Hypothalamus (tissue), 51 donors: ENCODE data around the gene MGAT5.

Experiments
- DNase-seq, 51 donors: peaks; one replicate each; lab custom pipeline; 2025; lab: John Stamatoyannopoulos, UW

Gene MGAT5

DNA sequence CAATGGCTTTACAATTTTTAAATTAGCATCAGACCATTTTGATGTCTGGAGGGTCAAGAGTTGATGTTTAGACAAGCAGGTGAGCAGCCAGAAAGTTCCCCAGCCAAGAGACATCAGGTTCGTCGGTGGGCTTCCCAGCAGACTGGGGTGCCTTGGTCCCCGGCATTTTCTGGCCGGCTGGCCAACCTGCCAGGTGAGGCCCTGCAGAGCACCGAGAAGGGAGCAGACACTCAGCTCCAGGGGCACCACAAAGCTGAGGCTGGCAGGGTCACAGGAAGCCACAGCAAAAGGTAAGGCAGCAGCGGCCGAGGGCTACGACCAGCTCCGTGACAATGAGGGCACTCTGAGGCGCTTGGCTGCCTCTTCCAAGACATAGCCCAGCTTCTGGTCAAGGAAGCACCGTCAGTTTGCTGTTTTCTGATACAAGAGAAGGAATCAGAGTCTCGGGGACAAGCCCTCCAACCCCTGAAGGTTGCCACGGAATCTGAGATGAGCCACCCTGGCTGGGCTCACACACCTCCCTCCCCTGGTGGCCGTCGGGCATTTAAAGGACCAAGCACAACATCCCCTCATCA, 229.0 kb downstream of the MGAT5 start:
- no peak for DNase-seq

- DNase-seq: no peak
Measured at GRCh38 chr2:134489732-134490384, 236.0 kb downstream of the MGAT5 start.

DNA sequence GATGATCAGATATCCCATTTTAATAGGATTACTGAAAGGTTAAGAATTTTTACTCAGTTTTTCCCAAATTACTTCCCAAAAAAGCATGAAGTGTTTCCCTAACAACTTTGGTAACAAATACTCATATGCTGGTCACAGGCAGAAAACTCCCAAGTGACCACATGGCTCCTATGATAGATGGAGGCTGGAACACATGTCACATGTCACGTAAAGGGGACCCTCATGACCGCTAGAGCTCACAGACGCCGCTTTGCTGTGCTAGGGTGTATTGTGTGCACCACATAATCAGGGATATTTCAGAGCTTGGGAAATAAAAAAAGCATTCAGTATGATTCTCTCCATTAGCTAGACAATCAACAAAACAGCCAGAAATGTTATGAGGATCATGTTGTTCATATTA, 236.7 kb downstream of the MGAT5 start:
- no peak for DNase-seq

- DNase-seq: no peak
Measured at GRCh38 chr2:134491022-134491421, 237.2 kb downstream of the MGAT5 start.

DNA sequence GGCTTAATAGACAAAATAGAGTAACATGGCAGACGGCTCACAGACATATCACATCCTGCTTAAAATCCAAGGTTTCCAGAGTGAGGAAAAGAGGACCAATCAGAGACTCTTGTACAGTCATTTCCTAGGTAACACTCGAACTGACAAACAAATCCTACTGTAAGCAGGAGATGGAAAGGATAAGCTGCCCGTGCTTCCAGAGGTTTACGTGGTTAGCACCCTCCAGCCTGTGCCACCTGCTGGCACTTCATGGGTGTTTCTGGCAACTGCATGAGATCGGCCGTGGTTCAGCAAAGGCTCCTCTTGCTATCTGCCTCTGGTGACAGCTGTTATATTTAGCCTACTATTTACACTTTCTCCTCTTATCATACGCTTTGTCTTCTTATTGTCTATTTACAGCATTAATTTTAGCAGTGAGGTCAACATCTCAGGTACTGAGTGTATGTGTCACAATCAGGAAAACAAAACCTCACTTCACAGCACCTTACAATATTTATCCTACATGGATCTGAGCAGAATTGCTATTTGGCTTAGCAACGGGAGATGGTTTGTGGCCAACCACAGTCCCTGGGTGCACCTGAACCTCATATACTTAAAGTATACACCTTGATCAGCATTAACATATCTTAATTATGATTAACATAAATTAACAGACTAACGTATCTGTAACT, 238.0 kb downstream of the MGAT5 start:
- DNase-seq: peak in 12 of 51 donors; percentile 2 to 31 (median 6)

DNA sequence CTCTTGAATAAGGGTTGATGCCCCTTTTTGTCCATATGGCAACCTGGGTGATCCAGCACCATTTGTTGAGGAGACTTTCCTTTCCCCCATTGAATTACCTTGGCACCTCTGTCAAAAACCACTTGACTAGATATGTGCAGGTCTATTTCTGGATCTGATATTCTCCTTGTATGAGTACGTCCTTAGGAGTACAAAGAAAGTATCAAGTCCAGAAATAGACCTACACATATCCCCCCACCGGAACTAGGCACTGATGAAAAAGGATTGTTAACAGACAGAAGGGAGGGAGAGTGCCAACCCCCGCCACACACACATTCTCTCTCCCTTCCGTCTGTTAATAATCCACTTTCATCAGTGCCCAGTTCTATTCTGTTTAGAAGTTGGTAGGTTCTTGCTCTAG, 239.9 kb downstream of the MGAT5 start:
- DNase-seq: no peak

DNA sequence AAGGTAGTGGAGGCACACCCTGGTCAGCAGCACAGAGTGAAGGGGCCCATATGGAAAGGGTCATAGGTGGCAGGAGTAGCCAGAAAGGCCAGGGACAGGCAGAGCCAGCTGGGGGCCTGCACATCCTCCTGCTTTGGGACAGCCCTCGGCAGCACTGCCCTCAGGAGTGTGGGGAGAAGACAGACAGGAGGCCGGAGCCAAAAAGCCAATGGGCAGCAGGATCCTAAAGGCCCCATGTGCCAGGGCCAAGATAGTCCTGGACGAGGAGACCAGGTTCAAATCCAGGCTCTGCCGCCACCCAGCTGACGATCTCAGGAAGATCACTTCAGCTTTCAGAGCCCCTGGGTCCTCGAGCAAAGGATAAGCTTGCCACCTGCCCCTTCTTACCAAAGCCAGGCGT, 244.8 kb downstream of the MGAT5 start:
- DNase-seq: no peak

- DNase-seq: no peak
Measured at GRCh38 chr2:134499307-134499926, 245.5 kb downstream of the MGAT5 start.

DNA sequence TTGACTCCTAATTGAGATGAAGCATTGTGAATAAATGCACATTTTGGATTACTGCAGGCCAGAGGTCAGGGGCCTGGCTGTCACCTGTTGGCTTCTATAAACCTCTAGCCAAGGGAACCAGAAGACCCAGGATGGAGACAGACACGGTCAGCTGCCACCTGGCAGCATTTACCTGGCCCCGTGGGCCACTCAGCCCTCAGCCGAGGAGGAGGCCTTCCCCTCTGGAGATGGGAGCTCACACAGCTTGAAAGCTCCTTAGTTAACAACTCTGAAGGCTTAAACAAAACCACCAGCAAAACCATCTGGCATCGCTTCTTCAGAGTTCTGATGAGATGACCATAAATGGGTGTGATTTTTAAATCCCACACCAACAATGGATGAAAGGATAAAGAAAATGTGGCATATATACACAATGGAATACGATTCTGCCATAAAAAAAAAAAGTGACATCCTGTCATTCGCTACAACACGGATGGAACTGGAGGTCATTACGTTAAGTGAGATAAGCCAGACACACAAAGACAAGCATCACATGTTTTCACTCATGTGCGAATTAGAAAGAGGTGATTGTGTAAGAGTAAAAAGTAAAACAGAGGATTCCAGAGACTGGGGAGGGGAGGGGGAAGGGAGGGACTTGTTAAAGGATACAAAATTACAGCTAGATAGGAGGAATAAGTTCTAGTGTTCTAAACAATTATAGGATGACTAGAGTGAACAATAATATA, 246.5 kb downstream of the MGAT5 start:
- DNase-seq: no peak

GRCh38 chr2:134501476-134502091, 247.7 kb downstream of the MGAT5 start:
- no peak for DNase-seq

- no peak for DNase-seq
Measured at GRCh38 chr2:134502104-134502503, 248.2 kb downstream of the MGAT5 start.
